GM19238 (cell line): Measurements from ENCODE around the gene NT5C.
"Not testable (repeated sequence)": the region's sequence is repeated elsewhere in the genome, so short reads cannot be mapped to it uniquely, and the experiment has no call there.

Experiments used
- DNase-seq: peaks from one replicate; pipeline ENCODE4 v3.0.0; 2011; ENCODE audit warnings: low spot score; ENCODE audit not compliant: insufficient read length

Gene NT5C

GRCh38 chr17:75131278-75132017, at the start of gene NT5C:
Gene NT5C, minus strand, starts transcription at chr17:75131742. Its CDS starts 35 bp downstream, at chr17:75131707.
- peak; percentile 90 for DNase-seq

DNA sequence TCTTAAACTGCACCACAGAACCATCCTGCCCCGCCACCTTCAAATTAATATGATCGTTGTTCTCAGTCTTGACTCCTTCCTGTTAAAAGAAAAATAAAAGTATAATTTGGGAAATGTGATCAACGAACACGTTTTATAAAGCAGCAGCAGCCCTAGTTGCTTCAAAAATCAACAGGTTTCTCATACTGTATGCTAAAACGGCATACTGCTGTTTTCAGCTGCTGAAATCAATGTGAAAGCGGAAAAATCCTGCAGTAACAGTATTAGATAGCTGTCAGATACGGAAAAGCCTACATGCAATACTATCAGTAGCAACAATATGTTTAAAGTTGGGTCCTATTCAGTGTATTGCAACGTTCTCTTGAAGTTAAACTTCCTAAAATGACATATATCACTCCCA, 49.6 kb upstream of the NT5C start:
- DNase-seq: no peak

DNA sequence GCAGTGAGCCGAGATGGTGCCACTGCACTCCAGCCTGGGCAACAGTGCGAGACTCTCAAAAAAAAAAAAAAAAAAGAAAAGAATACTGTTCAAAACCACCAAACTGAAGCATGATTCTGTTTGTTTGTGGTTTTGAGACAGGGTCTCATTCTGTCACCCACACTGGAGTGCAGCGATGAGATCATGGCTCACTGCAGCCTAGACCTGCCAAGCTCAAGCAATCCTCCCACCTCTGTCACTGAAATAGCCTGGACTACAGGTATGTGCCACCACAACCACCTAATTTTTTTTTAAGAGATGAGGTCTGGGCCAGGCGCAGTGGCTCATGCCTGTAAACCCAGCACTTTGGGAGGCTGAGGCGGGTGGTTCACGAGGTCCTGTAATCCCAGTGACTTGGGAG, 46.9 kb upstream of the NT5C start:
- no peak for DNase-seq

- DNase-seq: no peak
Observed at GRCh38 chr17:75176625-75177024, 45.1 kb upstream of the NT5C start.

- DNase-seq: no peak
Observed at GRCh38 chr17:75174996-75175395, 43.5 kb upstream of the NT5C start.

DNA sequence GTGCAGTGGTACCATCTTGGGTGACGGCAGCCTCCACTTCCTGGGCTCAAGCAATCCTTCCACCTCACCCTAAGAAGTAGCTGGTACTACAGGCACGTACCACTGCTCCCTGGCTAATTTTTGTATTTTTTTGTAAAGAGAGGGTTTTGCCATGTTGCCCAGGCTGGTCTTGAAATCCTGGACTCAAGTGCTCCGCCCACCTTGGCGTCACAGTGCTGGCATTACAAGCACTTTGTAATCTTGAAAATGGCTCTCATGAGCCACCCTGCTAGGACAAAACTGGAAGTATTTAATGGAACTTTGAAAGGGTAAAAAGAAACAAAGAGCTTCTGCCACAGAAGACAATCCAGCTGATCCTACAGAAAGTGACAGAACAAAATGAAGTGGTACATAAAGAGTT, 42.0 kb upstream of the NT5C start:
- no peak for DNase-seq

- no peak for DNase-seq
Observed at GRCh38 chr17:75168998-75169397, 37.5 kb upstream of the NT5C start.

GRCh38 chr17:75164606-75165005, 33.1 kb upstream of the NT5C start:
- DNase-seq: not testable (repeated sequence)

GRCh38 chr17:75163074-75163473, 31.5 kb upstream of the NT5C start:
- DNase-seq: no peak

DNA sequence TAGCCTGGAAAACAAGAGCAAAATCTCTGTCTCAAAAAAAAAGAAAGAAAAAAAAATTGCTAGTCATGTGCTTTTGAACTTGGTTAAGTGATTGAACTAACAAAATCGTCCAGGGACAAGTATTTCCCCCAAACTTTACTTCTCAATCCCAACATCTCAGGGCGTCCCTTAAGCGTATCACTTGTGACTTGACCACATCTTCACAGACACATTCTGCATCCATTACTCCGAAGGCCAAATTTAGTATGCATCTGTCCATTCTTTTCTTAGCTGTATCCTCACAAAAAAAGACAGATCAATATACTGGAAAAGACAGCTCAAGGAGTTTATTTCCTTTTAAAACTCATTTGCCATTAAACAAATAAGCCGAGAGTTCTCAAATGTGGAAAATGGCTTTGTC, 28.7 kb upstream of the NT5C start:
- no peak for DNase-seq

DNA sequence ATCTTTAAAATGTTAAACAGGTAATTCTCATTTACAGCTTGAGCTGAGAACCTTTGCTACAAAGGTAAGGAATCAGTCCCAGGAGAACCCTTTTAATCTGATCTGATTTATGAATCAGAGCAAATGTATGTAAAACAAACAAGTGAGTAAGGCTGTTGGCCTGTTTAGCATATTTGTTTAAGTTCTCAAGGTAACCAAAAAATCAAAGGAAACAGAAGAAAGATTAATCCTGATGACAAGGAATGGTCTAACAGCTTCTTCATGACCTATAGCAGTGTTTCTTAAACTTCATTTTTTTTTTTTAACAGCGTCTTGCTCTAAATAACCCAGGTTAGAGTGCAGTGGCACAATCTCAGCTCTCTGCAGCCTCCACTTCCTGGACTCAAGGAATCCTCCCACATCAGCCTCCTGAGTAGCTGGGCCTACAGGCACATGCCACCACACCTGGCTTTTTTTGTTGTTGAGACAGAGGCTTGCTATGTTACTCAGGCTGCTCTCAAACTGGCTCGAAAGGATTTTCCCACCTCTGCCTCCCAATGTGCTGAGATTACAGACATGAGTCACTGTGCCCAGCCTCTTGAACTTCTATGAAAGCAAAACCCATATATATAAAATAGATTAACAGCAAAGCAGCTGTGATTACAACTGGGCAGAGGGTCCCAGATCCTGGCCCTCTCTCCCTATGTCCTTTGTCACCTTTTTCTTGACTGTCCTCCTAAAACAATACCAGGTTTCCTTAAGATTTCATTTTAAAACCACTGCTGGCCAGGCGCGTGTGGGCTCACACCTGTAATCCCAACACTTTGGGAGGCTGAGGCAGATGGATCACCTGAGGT, 27.9 kb upstream of the NT5C start:
- DNase-seq: no peak

GRCh38 chr17:75158480-75158879, 26.9 kb upstream of the NT5C start:
- not testable (repeated sequence) for DNase-seq

DNA sequence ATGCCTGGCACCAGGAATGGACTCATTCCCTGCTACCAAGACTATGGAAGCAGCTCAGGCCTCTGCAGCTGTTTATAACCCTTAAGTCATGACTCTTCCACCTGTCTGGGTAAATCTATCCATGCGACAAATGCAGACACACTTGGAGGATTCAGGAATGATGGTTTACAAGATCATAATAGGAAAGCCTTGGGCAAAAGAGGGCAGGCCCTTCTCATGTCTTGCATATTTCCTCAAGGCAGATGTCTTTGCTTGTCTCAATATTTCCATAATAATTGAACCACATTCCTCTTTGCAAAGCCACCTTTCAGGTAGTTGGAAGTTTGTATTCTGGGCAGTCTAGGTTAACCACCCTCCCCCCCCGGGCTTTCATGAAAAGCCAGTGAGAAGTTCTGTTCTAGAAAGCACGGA, 23.7 kb upstream of the NT5C start:
- DNase-seq: no peak

DNA sequence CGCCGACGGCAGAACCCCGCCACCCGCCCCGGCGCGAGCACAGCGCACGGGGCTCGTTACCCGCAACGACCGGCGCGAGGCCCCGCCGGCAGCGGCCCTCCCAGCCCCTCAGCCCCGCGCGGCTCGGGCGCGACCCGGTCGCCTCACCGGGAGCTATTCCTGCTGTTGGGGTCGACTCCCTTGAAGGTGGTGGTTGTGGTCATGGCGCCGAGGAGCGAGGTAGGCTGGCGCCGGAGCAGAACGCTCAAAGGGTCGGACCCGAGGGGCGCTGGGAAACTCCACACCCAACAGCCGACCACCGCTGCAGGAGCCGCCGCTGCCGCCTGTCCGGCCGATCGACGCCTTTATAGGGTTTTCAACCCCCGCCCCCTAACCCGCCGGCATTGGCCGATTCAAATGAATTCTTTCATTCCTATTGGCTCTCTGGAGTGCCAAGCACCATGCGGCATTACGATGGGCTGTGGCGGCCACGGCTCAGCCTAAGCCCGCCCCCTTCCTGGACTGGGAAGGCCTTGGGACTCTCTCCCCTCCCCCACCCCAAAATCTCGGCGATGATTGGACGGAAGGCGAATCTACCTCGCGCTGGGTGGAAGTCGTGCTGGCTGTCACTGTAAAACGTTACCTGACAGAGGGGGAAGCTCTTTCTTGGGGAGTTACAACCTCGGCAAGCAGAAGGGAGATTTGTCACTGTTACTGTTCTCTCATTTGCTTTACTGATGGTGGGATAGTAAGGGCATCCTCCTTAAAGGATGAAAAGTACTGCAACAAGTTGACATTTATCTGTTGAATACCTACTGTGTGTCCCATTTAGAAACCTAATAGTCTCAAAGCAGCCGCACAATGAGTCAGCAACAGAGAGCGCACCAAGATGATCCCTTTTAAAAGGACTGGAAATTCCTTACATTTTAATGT, 22.9 kb upstream of the NT5C start, which contains the start of gene JPT1:
Gene JPT1 (minus strand): TSS at position 318 of the 912 bp plus-strand sequence. CDS start 115 bp downstream, at position 203.
- peak; percentile 96 for DNase-seq

- DNase-seq: no peak
Observed at GRCh38 chr17:75153780-75154194, 22.2 kb upstream of the NT5C start.

DNA sequence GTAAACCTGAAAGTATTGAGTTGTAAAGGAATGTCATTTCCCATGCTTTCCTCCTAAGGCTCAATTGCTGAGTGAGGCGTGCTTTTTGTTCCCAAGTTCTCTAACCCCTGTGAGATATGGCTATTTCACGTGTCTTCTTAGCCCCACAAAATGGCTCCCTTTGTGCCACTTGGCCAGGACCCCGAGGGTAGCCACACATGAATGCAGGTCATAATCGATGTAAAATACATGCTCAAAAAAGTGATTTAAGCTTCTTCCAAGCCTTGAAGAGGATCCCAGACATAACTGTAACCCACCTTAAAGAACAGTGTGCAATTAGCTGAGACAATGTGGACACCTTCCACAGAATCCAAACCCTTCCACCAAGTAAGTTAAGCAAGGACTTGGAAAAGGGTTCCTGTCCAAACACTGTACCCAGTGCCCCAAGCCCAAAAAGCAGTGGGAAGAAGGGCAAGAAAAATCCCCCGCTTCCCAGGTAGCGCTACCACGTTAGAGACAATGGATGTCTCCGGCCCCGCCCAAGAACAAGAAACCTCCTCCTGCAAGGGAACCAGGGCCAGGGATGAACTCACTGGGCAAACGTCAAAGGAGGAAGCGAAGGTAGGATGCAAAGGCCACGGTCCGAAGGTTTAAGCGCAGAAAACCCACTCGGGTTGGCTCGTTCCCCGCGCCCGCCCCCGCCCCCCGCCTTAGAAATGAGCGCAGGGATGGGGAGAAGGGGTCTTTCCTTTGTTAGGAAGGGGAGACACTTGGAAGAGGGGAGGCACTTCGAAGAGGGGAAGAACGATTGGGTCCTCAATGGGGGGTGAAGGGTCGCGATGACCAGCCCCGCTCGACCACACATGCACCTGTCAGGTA, 21.6 kb upstream of the NT5C start:
- DNase-seq: peak; percentile 22

DNA sequence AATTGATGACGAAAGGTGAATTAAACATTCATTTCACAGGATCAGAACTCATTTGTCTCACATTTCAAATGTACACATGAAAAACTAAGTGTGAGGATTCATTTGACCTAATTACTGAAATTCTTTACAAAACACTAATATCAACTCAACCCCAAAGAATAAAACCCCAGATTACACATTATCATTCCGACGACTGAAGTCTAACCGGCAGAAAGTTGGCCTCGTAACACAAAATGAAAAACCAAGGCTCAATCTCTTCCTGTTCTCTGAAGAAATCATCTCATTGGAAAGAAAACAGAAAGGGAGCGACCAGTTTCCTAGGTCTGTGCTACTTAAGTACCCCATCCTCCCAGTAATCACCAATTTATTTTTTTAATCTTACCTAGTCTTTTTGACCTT, 21.0 kb upstream of the NT5C start:
- DNase-seq: no peak

- DNase-seq: no peak
Observed at GRCh38 chr17:75151930-75152329, 20.4 kb upstream of the NT5C start.

DNA sequence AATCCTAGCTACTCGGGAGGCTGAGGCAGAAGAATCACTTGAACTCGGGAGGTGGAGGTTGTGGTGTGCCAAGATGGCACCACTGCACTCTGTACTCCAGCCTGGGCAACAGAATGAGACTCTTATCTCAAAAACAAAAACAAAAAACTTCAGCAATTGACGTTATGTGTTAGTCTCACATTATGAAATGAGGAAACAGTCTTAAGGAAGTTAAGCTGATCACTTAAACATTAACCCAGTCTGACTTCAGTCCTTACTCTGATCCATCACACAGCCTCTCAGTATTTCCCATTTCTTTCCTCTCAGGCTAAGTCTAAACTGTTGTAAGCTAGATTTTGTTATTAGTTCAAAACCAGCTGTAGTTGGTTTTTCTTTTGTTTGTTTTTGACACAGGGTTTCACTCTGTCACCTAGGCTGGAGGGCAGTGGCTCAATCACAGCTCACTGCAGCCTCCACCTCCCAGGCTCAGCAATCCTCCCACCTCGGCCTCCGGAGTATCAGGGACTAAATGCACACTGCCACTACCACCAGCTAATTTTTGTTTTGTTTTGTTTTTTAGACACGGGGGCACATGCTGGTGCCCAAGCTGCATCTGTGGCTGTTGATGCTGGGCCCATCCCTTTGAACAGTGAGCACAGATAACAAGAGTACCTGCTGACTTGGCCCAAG, 16.5 kb upstream of the NT5C start:
- DNase-seq: no peak

- no peak for DNase-seq
Observed at GRCh38 chr17:75146592-75146991, 15.1 kb upstream of the NT5C start.
